ENCODE results near the gene MTARC1.

- TF ChIP-seq CTCF (IDR thresholded peaks at IDR 0.05; ENCODE audit: low read depth, low read length), result no peak
- no peak for TF ChIP-seq EZH2phosphoT487 (IDR thresholded peaks at IDR 0.05; ENCODE audit: low read depth)
Observed at GRCh38 chr1:220748936-220749335, 37.8 kb upstream of the MTARC1 start.
